ENCODE data around the gene CCDC85A.

Gene CCDC85A

DNA sequence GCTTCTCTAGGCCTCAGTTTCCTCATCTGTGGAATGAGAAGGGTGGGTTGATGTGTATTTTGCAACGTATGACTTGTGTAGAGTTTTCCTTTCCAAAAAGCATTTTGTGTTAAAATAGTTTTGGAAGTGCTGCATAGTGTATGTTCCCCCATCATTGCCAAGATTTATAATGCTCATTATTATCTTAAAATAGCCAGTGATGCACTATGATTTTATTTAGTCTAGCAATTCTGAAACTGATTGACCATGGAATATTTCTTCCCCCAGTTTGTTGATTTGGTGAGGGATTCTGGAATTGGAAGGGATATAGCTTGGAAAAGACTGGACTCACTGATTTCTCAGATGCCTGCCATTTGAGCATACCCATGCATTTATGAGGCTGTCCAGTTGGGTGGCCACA, 130.6 kb downstream of the CCDC85A start:
- no peak for DNase-seq

DNA sequence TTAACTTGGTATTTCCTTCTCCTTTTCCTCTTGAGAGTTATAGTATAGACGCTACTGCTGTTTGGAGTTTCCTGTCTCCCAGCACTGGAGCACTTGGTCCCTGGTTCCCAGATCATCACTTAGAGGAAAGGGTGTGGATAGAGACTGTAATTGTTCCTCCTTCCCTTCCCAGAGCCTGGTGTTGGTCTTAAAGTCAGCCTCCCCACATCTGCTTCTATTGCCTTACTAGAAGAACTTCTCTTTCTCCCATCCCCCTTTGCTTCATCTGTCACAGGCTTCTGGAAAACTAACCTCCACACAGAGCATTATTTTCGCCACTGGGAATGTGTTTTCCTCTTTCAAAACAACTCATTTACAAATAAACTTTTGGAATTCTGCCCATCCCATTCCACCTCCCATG, 131.0 kb downstream of the CCDC85A start:
- DNase-seq = no peak

DNA sequence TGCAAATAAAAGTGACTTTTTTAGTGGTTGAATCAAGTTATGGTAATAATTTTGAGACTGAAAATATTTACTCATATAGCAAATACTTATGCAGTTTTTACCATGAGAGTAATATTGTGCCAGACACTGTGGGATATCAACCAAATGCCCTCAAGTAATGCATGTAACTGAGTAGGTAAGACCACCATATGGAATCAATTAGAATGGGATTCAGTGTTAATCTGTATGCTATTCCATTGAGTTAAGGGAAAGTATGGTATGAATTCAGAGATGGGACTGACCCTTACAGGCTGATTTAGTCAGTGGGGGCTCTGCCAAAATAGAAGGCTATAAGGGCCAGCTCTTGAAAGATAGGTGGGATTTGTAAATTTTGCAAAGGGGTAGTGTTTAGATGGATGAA, 131.6 kb downstream of the CCDC85A start:
- DNase-seq = no peak

DNA sequence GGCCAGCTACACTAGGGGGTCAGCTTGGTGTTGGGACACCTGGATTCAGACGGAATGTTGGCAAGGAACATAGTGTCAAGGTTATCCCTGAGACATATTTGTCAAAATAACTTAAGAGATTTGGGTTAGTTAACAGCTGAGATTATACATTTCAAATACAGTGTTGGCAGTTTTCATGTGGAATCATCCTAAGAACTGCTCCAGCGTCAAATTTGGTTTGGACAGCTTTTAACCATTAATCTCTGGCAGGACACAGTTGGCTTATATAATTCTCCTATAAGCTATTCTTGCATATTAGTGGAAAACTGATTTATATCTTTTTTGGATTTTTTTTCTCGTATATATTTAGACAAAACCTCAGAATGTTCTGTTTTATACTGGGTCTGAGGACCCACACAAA, 132.2 kb downstream of the CCDC85A start:
- DNase-seq = no peak

DNA sequence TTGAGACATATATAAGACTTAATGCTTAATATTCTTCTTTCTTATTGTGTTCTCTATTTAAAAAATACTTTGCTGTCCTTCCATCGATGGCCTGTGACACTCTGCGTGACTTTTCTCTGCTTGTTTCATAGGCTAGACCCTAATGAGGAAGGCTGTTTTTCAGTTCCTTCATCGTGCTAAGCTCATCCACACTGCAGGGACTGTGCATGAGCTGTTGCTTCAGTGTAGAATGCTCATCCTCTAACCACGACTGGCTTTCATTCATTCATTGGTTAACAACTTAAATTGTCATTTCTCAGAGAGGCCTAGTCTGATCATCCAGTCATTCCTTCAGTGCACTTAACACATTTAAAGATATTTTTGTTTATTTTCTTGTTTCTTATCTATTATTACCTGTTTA, 134.4 kb downstream of the CCDC85A start:
- DNase-seq = no peak

DNA sequence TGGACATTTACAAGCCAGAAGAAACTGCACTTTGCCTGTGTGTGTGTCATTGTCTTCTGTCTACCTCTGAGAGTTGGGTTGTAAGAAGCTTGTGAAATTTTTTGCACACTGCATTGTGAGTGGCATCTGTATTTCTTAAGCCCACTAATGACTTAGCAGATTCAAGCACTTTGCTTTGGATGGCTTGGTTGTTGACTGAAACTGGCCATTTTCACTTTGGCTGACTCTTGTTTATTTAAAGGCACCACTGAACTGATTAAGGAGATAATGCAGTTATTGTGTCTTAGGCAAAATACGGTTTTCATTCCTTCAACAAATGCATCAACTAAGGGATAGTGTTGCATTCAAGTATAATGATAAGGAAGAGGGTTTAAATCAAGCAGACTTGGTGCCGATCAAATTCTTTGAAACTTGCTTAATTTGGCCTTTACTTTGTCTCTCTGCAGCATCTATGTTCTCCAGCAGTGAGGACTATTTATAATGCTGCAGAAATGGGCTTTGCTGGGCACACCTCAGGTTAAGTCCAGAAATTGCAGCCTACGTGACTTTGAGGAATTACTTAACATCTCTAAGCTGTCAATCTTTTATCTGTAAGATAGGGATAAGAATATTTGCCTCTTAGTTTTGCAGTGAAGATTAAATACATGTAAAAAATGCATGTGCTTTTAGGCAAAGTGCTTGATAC, 142.0 kb downstream of the CCDC85A start:
- no peak for DNase-seq

DNA sequence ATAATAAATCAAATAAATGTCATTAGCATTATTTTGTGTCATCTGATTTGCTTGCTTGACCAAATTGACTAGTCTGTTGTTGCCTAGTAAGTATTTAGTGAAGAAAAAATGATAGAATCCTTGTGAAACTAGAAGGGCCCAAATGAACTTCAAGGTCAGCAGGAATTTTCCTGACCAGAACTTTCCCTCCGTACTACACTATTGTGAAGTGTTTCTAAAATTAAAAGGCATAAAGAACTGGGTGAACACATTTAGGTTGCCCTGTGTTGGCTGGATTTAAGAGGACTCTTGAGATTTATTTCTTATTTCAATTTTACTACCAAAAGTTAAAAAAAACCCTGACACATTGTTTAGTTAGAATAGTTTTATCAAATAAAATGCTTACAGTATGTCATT, 142.6 kb downstream of the CCDC85A start:
- DNase-seq = no peak

DNA sequence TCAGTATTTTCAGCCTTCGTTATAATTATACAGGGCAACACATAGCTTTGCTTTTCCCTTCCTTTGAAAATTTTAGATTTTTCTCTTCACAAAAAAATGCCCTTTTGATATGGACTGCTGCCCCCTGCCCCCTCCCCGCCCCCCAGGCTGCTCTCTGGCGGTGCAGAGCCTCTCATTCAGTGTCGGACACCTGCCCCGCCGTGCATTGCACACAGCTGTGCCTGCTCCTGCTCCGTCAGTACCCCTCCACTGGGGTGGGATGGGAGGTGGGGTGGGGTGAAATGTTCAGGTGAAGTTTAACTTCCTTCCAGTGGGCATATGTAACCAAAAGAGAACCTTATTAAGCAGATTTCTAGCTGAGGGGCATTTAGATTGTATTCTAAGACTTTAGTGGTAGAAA, 148.0 kb downstream of the CCDC85A start:
- DNase-seq = no peak

DNA sequence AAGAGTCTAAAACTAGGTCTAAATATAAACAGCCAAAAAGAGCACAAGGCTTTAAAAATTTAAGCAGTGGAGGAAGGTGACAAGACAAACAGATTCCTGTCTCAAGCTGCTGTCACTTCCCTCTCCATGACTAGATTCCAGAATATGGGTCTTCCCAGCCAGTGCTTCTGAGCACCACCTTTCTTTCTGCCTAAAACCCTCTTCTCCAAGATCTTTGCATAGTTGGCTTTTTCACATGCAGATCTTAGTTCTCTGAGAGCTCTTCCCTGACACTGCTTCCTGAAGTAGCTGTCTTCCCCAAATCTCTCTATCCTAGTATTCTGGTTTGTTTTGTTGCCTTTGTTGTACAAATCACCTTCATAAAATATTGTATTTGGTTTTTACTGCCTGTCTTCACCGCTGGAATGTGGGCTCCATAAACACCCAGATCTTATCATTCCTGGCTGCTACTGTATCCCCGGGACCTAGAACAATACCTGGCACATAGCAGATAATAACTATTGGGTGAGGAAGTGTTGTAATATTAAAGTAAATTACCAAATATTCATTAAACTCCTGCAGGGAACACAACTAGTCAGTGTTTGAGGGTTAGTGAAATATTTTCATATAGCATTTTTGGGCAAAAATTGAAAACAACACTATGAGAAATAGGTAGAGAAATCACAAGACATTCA, 150.2 kb downstream of the CCDC85A start:
- no peak for DNase-seq

DNA sequence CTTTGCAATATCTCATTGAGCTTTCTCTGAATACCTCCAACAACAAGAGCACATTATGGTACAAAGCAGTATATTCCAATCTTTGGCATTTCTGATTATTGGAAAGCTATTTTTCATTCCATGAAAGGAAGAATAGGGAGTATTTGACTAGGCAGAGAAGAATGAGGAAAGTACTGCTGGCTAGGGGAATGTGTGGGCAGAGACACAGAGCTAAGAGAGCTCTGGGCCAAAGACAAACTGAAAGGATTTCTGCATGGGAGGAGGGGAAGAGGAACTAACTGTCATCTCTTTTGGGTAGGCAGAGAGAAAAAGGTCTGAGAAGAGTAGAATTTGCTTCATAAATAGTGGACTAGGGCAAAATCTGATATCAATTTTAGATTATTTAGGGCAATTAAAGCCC, 150.8 kb downstream of the CCDC85A start:
- DNase-seq = no peak

DNA sequence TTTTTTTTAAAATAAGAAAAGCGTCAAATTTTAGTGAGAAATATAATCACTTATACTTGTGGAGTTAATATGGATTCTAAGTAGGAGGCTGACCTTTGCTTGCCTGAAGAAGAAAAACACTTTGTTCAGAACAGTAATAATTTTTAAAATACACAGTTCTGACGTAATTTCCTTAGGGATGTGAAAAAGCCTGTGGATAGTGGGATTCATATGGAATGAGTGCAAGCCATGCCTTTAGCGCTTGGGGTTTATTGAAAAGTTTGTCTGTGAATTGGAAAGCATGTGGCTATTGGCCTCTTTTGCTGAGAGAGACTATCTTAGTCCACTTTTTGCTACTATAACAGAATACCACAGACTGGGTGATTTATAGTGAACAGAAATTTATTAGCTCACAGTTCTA, 151.3 kb downstream of the CCDC85A start:
- no peak for DNase-seq

DNA sequence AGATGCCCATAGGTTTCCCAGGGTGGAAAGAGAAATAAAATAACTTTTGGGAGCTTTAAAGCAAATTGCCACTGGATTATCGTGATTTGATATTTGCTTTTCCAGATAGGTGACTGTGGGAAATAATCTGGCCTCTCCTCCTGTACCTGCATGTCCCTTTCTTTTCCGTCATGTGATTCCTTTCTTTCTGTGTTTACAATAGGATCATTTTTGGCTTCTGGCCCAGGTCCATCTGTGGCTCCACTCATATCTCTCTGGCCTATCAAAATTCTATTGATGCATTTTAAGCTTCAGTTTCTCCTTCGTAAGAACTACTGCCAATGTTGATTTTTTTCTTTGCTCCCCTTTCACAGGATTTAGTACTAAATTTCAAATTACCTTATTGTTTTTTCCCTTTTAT, 153.6 kb downstream of the CCDC85A start:
- DNase-seq = no peak

DNA sequence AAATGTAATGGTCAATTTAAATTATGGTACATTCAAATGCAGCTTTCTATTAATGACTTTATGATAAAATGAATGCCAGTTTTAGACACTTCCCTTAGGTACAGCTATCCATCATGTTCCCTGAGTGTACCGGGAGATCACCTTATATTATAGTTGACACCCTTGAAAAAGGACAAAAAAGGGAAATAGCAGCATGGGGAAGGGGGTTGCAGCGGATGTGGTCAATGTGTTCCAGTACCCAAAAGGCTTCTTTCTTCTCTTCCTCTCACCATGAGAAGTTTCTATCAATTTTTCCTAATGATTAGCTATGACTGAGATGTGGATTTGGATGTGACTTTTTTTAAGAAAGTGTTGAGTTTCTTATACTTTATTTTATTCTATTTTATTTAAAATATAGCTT, 154.4 kb downstream of the CCDC85A start:
- no peak for DNase-seq

DNA sequence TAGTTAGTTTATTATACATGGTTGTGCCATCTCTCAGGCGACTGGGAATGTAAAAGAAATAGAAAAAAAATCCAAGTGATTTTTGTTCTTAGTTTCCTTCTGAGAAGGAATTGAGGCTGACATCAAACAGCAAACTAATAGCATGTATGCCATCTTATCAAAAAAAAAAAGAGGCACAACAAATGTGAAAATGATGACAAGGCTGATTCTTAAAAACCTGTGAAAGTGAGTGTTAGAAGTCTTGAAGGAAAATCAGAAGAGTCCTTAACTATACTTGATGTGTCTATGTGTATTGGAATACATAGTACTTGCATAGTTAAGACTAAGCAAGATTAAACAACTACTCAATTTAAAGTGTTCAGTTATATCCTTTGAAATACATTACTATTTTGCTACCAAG, 161.0 kb downstream of the CCDC85A start:
- no peak for DNase-seq

DNA sequence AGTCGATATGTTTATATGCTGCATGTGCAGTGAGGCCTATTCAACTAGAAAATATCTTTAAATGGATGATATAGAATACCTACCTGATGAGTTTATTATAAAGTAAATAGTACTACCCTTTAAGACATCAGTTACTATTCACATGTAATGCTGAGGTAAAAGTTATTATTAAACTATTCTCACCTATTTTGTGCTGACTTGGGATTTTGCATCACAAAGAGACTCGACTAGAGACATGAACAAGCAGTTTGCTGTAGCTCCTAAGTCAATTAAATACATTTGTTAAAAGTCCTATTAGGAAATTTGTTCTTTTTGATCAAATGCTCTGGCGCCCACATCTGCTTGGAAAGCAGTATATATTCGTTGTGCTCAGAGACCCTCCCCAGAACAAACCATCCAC, 164.1 kb downstream of the CCDC85A start:
- DNase-seq = no peak

DNA sequence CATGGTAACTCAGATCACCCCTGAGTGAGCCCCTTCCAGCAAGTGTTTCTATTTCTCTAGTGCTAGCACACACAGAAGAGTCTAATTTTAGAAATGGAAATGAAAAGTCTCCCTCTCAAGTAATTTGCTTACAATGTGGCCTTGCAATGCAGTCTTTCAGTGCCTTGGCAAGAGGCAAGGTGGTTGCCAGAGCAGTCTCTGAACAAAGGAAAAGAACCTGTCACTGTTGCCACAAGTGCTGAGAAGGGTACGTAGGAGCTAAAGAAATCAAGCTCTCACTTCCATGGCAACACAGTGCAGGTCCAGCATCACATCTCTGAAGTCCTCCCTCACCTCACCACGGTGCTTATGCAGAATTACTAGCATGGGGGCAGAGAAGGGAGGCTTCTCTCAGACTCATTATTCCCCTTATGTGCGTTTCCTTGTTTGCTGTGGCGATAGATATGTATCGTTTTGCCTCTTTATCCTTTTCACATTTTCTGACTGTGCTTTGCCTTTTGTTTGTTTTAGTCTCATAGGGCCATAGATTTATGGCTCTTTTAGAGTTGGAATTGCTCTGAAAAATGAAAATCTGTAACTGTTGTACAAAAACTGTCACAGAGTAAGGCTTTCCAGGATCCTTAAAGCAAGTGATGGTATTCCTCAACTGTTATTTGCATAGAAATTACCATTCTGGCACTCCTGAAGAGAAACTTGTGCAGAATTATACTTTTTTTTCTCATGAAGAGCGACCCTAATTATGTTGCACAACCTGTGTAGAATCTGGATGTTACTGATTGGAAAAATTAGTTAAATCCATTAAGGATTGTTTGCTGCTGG, 164.8 kb downstream of the CCDC85A start:
- no peak for DNase-seq

DNA sequence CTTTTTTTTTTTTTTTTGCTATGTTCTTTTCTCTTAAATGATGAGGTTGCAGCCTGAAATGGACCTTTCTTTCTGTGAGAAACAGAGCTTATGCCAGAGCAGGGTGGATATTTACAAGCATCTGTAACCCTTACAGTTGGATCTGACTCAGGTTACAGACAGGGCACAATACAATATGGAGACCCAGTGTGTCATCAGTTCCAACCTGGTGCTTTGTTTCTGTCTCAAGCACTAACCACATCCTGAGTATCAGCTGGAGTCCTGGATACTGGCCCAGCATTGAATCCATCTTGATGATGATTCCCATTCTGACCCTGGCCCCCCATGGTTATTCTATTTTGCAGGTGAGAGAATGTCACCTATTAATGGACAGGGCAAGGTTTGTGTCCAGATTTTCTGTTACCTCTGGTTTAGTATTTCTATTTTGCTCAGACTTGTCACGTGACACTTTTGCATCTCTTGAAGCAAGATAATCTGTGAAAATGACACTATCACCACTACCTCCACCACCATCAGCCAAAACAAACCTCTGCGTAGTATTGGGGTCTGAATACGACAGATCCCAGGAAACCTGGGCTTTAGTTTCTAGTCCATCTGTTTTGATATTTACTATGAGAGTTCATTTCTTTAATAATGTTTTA, 174.0 kb downstream of the CCDC85A start:
- DNase-seq = no peak

DNA sequence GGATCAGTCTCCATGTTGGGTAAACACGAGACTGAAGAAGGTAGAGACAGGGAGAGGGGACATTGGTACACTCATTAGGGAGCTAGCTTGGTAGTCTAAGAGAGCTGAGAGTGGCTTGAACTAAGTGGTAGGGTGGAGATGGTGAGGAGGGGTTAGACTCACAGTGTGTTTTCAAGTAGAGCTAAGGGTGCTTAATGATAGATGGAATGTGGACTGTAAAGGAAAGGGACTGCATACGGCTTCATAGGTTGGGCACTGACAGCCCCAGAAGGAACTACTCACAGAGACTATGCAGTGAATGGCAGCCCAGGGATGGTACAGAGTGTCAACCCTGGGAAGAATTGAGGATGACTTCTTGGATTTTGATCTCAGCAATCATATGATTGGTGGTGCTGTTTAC, 178.1 kb downstream of the CCDC85A start:
- DNase-seq = no peak

DNA sequence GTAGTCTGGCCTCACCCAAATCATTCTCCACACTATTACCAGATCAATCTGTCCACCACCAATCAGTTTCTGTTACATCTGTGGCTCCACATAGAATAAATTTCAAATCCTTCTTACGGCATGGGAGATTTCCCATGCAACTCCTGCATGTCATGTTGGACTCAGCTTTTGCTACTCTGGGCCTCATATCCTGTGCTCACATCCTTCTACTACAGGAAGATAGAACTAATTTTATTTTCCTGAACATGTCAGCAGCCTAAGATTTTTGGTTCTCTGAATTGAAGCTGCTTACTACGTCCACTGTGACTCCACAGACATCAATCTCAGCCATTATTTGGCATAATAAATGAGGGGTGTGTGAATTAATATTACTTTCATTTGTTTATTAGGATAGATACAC, 181.1 kb downstream of the CCDC85A start:
- no peak for DNase-seq

DNA sequence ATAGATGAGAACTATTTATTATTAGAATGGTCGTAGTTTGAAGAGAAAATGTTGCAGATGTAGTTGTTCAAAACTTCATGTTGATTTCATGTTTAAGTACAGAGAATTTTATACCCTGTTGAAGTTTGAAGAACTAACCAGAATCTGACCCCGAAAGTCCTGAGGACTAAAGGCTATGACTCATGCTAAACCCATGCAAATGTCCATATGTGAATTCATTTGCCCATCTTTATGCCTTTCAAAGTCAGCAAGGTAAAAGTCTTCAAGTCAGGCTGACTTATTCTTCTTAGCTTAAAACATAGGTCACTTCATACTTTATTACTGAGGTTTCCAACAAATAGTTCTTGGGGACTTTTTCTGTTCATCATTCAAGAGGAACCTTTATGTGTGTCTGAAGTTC, 185.5 kb downstream of the CCDC85A start:
- DNase-seq = no peak

DNA sequence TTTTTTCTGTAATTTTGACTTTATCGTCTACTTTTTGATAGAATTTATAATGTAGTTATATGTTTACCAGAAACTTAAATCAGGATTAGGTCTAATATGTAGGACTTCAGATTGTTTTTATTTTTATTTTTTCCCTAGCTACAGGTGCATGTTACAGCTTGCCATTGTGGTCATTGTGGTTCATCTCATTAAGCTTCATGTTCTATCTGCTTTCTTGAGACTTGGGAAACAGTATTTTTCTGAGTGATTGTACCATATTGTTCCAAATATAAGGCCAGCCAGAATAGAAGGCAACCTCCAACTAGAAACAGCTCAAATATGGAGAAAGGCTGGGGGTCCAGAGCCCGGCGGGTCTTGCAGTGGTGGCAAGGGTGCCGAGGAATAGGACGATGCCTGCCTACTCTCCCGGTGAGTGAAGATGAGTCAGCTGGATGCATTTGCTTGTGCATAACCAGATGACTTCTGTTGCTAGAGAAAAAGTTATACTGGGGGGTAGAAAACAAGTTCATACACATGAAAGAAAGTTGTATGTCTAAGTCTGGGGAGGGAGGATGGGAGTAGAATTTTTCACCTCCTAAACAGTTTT, 188.4 kb downstream of the CCDC85A start:
- DNase-seq = no peak

DNA sequence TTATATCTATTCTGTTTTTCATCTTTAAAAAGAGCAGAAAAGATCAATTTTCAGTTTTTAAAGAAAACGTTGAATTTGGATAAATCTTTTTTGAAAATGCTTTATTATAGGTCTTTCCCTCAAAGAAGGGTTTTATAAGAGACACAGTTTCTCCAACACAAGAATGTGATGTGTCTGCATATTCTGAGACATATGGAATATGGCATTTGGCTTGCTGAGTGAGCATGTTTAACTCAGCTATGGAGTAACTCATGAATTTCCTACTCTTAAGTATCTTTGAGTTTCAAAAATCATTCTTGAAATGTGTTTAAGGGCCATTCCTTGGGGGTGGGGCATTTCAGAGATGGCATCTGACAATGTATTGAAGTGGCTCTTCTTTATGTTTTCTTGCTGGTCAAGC, 191.5 kb downstream of the CCDC85A start:
- DNase-seq = no peak

Data from activated CD4-positive, CD25-positive, alpha-beta regulatory T cell (primary cell).